Measurements from ENCODE around the gene MAP1S. TPM values are rescaled to one million over a fixed set of nuclear protein-coding genes. Genes with fewer than 3 reads are reported as not detected.

The MAP1S gene
- total RNA-seq = 14.3 TPM

DNA sequence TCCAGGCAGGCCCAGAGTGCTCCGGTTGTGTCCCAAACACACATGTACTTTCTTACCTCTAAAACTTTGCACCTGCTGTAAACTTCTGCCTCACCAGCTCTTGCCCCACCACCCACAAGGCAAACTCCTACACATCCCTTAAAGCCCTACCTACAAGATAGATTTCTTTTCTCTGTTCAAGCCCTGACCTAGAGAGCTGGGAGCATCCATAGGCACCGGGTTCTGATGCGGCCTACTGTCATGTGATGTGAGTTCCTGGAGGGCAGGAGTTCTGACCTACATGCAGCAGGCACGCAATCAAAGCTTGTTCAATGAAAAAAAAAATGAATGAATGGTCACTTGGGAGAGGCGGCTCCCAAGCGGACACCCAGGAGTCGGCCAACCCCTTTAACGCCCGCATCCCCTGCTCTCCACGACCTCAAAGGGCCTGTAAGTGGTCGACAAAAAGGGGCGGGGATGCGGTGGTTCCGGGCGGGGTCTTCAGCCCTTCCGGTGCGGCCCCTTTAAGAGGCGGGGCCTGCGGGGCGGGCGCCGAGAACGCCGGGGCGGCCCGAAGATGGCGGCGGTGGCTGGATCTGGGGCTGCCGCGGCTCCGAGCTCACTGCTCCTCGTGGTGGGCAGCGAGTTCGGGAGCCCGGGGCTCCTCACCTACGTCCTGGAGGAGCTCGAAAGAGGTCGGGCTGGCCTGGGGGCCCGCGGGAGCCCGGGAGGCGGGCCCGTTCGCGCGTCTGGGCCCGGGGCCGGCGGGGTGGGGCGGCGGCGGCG, at the start of gene MAP1S:
MAP1S (plus strand) TSS at position 534 of the 765 bp plus-strand sequence; CDS start at position 557, 23 bp downstream.
- DNase-seq (ENCODE audit: low spot score) (peak; percentile 67), ATAC-seq (peak; percentile 85)

- ATAC-seq (peak; percentile 64), DNase-seq (ENCODE audit: low spot score) (no peak)
These were observed 47.4 kb upstream of the MAP1S start for GRCh38 chr19:17671906-17672305.

DNA sequence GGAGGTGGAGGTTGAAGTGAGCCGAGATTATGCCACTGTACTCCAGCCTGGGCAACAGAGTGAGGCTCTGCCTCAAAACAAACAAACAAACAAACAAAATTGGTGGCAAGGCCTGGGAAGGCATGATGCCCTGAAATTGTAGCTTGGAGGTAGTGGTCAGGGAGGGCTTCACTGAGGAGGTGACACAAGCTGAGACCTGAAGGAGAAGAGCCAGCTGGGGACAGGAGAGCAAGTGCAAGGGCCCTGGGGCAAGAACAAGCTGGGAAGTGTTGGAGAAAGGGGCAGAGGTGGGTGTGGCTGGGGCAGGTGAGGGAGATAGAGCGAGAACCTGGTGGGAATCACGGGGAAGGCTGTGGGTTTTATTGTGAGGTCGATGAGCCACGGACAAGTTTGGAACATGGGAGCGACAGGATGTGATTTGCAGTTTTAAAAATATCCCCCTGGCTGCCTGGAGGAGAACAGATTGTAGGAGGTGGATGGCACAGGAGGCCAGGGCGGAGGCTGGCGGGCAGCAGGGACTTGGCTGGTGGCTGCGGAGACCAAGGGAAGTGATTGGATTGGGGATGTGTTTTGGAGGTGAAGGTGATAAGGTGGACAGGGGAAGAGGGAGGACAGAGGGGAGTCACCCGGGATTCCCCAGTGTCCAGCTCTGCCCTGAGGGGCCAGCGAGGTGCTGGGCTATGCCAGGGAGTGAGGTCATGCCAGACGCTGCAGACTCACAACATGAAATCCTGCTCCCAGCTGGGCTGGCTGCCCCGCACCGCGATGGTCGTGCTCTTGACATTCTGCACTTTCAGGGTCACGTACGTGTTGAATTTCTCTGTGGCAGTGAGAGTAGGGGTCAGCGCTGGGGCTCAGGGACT, 45.1 kb upstream of the MAP1S start:
- ATAC-seq (no peak), DNase-seq (ENCODE audit: low spot score) (no peak)

GRCh38 chr19:17676295-17676694, 43.0 kb upstream of the MAP1S start:
- ATAC-seq = no peak
- DNase-seq (ENCODE audit: low spot score) = no peak

- DNase-seq (ENCODE audit: low spot score) (no peak), ATAC-seq (no peak)
These were observed 42.3 kb upstream of the MAP1S start for GRCh38 chr19:17677002-17677401.

DNA sequence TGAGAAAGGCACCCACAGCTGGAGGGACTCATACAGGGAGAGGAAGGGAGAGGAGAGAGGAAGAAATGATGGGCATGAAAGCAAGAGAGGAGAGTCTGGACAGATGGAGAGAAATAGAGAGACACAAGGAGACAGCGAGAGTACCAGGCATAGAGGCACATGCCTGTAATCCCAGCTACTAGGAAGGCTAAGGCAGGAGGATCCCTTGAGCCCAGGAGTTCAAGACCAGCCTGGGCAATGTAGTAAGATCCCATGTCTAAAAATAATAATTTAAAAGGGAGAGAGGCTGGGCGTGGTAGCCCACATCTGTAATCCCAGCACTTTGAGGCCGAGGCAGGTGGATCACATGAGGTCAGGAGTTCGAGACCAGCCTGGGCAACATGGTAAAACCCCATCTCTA, 40.4 kb upstream of the MAP1S start:
- no peak for ATAC-seq
- no peak for DNase-seq (ENCODE audit: low spot score)

DNA sequence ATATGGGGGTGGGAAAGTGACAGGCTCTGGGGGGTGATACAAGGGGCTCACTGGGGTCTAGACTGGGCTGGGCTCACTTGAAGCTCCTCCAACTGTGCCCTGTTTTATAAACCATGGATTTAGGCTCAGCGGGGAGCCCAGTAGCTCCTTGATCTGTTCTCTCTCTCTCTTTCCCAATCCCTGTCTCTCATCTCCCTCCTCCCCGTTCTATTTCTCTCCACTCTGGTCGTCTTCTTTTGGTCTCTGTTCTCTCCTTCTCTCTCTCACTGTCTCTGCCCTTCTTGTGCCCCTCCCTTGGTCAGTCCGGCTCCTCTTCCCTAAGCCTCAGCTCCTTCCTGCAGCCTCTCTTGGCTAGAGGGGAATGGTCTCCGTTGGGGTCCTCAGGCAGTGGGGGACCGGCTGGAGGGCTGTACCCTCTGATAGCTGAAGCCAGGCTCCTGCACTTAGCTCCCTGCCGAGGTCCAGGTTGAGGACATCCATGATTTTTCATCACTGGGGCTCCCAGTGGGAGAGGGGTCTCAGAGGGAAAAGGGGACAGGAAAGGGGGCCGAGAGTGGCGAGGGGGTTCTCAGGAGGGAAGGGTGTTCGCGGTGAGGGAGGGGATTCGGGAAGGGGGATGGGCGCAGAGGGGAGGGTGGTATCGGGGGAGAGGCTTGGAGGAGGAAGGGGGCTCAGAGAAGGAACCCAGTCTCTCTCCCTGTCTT, 39.6 kb upstream of the MAP1S start:
- no peak for DNase-seq (ENCODE audit: low spot score)
- ATAC-seq = no peak

GRCh38 chr19:17680230-17680722, 39.0 kb upstream of the MAP1S start:
- DNase-seq (ENCODE audit: low spot score) (peak; percentile 59), ATAC-seq (peak; percentile 82)

DNA sequence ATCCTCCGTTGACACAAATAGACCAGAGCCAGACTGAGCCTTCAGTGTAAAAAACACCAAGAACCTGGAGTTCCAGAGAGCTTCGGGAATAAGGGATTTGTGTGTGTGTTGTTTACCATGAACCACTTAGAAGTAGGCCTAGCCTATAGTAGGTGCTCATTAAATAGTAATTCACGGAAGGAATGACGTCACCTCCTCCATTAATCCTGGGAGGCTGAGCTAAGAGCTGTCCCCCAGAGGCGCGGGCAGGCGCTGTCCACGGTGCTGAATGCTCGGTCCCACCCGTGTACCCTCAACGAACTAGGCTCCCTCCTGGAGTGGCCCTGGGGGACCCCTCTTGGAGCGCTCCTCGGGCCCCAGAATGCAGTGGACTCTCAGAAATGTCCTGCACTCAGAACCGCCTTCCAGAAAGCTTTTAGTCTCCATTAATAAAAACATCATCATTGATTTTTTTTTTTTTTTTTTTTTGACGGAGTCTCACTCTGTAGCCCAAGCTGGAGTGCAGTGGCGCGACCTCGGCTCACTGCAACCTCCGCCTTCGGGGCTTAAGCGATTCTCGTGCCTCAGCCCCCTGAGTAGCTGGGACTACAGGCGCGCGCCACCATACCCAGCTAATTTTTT, 37.7 kb upstream of the MAP1S start:
- ATAC-seq = peak; percentile 42
- no peak for DNase-seq (ENCODE audit: low spot score)

- no peak for ATAC-seq
These were observed 37.0 kb upstream of the MAP1S start for GRCh38 chr19:17682273-17682672.

GRCh38 chr19:17683078-17683477, 36.2 kb upstream of the MAP1S start:
- ATAC-seq (no peak), DNase-seq (ENCODE audit: low spot score) (no peak)

More at GRCh38 chr19:17682273-17682672, 37.0 kb upstream of the MAP1S start:
- no peak for DNase-seq (ENCODE audit: low spot score)

DNA sequence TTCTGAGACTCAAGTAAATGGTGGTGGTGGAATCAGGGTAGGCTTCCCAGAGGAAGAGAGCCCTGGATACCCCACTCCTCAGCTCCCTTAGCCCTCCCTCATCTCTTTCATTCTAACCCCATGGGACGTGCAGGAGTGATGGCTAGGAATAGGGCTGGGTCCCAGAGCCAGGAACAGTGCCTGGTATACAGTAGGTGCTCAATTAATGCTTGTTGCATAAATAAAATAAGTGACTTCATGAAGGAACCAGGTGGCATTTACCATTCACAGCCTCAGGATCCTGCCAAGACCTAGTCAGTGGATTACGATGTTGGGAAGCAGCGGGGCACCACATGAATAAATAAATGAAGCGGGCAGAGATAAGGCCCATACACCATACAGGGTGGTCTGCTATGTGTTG, 35.0 kb upstream of the MAP1S start:
- DNase-seq (ENCODE audit: low spot score) = no peak
- no peak for ATAC-seq

DNA sequence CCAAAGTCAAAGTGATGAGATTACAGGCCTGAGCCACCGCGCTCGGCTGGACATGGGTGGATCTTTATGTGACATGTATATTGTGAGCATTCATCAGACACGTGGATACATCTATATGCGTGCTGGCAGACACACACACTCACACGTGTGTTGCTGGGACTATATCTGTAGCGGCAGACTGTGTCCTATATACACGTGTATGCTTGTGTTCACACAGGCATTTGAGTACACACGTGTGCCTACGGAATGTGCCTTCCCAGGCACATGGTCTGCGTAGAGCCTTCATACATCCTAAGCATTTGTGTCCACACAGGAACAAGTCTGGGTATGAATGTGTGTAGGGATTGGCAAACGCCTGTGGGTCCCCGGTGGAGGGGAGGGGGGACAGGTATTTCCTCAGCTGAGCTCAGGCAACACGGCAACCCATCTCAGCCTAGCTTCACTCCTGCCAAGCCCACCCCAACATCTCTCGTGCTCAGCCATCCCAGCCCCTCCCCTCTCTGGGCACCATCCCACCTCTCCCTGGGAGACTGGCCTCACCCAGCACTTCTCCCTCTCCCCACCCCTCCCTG, 33.7 kb upstream of the MAP1S start:
- ATAC-seq = no peak
- no peak for DNase-seq (ENCODE audit: low spot score)

GRCh38 chr19:17686023-17686521, 33.2 kb upstream of the MAP1S start:
- ATAC-seq (no peak), DNase-seq (ENCODE audit: low spot score) (no peak)

DNA sequence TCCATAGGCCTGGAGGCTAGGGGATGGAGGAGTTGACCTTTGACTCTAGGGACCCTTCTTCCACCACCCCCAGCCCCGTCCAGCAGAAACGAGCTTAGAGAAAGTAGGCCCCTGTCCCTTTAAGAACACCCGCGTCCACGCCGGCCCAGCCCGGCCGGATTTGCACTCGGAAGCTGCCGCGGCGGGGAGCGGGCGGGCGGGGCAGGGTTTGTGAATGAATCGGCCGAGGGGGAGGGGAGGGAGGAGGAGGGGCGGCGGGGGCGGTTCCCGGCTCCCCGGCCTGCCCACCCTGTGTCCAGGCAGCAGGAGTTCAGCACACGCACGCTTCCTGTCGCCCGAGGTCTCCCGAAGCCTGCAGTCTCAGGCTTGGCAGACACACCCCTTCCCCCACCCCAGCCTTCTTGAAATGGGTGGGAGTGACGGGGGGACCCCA, 32.7 kb upstream of the MAP1S start:
- no peak for DNase-seq (ENCODE audit: low spot score)
- ATAC-seq = peak; percentile 12

- no peak for ATAC-seq
- no peak for DNase-seq (ENCODE audit: low spot score)
These were observed 32.0 kb upstream of the MAP1S start for GRCh38 chr19:17687141-17687856.

DNA sequence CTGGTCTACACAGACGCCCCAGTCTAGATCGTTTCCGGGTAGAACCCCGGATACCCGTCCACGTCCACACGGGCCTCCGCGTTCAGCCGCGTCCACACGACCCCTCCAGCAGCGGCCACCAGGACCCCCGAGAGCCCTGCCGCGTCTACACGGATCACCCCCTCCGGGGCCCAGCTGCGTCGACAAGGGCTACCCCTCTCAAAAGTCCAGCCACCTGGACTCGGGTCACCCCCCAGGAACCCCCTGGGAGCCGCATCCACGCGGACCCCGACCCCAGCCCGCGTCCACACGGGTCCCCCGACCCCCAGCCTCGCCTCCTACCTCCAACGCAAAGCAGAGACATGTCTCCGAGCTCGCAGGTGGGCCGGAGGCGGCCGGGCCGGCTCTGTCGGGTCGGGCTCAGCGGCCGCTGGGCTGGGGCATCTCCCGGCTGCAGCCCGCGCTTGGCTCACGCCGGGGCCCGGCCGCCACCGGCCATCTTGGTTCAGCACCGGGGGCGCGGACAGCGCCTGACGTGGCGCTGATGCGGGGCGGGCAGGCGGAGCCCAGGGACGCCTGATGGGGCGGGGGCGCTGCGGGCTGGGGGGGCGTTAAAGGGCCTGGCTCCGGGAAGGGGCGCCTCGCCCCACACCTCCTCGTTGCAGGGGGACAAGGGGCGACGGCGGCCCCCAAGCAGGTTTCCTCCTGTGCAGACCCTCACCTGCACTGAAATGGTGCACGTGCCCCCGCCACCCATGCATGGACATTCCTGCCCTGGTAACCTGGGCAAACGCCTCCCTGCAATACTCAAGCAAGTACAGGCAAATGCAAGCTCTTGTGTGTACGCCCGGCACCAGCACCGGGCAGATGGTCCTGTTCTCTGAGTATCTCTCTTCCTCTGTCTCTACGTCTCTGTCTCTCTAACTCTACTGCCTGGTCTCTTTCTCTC, 31.2 kb upstream of the MAP1S start, which contains the start of gene UNC13A:
UNC13A (minus strand) TSS at position 498 of the 928 bp plus-strand sequence; CDS start at position 343, 155 bp downstream.
- ATAC-seq (peak; percentile 78), DNase-seq (ENCODE audit: low spot score) (no peak)
